NCI-H446 treated with DMSO at 0.1 percent for 48 hours (cell line): Measurements from ENCODE around the gene NDRG2.

Source experiments
- DNase-seq: peaks from one replicate; lab custom pipeline; 2025; lab: John Stamatoyannopoulos, UW

NDRG2 gene

GRCh38 chr14:21024585-21025370 is at the start of gene NDRG2:
Gene NDRG2, minus strand, starts transcription at chr14:21025061. Its CDS starts 1,746 bp downstream, at chr14:21023315.
- DNase-seq = no peak

GRCh38 chr14:21073921-21074320 is 49.1 kb upstream of the NDRG2 start:
- DNase-seq = no peak

- DNase-seq = no peak
Observed at GRCh38 chr14:21072781-21073339, 48.0 kb upstream of the NDRG2 start.

- DNase-seq = no peak
Observed at GRCh38 chr14:21072031-21072473, 47.2 kb upstream of the NDRG2 start.

- peak; percentile 56 for DNase-seq
Observed at GRCh38 chr14:21071225-21072030, 46.6 kb upstream of the NDRG2 start.

GRCh38 chr14:21070610-21071224 is 45.9 kb upstream of the NDRG2 start:
- no peak for DNase-seq

- DNase-seq = no peak
Observed at GRCh38 chr14:21070083-21070609, 45.3 kb upstream of the NDRG2 start, which contains the start of gene ARHGEF40. Gene ARHGEF40, plus strand, starts transcription at chr14:21070304. Its CDS starts 93 bp downstream, at chr14:21070397.

- no peak for DNase-seq
Observed at GRCh38 chr14:21069388-21070082, 44.7 kb upstream of the NDRG2 start.

- peak; percentile 27 for DNase-seq
Observed at GRCh38 chr14:21068521-21069387, 43.9 kb upstream of the NDRG2 start.

GRCh38 chr14:21066882-21067502 is 42.1 kb upstream of the NDRG2 start:
- DNase-seq = no peak

GRCh38 chr14:21063479-21063878 is 38.6 kb upstream of the NDRG2 start:
- DNase-seq = peak; percentile 18

- no peak for DNase-seq
Observed at GRCh38 chr14:21061347-21061668, 36.4 kb upstream of the NDRG2 start.

- DNase-seq = no peak
Observed at GRCh38 chr14:21060614-21061346, 35.9 kb upstream of the NDRG2 start.

GRCh38 chr14:21059842-21060613 is 35.2 kb upstream of the NDRG2 start:
- DNase-seq = no peak

- no peak for DNase-seq
Observed at GRCh38 chr14:21058903-21059302, 34.0 kb upstream of the NDRG2 start.

GRCh38 chr14:21057803-21058675 is 33.2 kb upstream of the NDRG2 start, which contains the start of gene RNASE8:
Gene RNASE8, plus strand, starts transcription at chr14:21057822. Its CDS starts 71 bp downstream, at chr14:21057893.
- no peak for DNase-seq

GRCh38 chr14:21056520-21057163 is 31.8 kb upstream of the NDRG2 start:
- no peak for DNase-seq
